Stimulated activated naive CD8-positive, alpha-beta T cell treated with anti-CD3 and anti-CD28 coated beads, Interleukin-15, Interleukin-2, amounts not matched to agents 100 ng/mL and 50 ng/mL, for 24 hours (primary cell): ENCODE results near the gene GET4.

Source experiments
- H3K27ac Mint-ChIP-seq: one replicate; pipeline ENCODE4 v1.8.0; 2021; ENCODE audit warnings: mild to moderate bottlenecking, mixed read lengths
- H3K27me3 Mint-ChIP-seq: one replicate; pipeline ENCODE4 v1.8.0; 2021; ENCODE audit warnings: mixed read lengths
- H3K36me3 Mint-ChIP-seq: one replicate; pipeline ENCODE4 v1.8.0; 2021; ENCODE audit warnings: low read depth, mixed read lengths
- H3K4me1 Mint-ChIP-seq: one replicate; pipeline ENCODE4 v1.8.0; 2021; ENCODE audit warnings: low read depth, mixed read lengths
- H3K4me3 Mint-ChIP-seq: one replicate; pipeline ENCODE4 v1.8.0; 2021; ENCODE audit warnings: mild to moderate bottlenecking, mixed read lengths
- H3K9me3 Mint-ChIP-seq: one replicate; pipeline ENCODE4 v1.8.0; 2021; ENCODE audit warnings: mixed read lengths

GET4 gene

DNA sequence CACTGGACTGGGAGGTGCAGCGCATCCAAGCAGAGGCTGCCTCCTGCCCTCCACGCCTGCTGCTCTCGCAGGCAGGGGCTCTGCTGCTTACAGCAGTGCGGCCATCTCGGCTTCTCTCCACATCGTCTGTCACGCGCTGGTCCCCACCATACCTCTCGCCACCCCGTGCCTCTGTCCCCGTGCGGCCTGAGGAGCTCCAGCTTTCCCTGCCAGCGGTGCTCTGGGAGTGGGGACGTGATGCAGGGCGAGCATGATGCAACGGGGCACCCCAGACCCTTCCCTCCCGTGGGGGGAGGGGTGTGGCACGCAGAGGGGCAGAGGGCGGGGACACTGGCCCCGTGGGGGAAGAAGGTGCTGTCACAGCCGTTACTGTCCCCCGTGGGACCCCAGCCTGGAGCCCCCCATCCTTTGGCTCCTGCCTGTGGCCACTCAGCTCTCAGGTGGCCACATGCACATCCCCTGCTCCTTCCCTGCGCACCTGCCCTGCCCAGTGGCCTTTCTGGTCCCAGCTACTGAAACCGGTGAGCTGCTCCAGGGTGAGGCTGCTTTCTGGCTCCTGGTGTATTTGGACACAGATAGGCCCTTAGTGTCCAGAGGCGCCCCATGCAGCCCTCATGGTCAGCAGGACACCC, 9.0 kb downstream of the GET4 start:
- Mint-ChIP-seq H3K27me3 (no peaks in the 10 kb centered on the region), H3K27ac (no peak overlapping the region), H3K36me3 (peaks cover 9% of the 10 kb centered on the region), H3K9me3 (no peaks in the 10 kb centered on the region), H3K4me1 (peaks cover 10% of the 10 kb centered on the region), H3K4me3 (no peak overlapping the region)

- Mint-ChIP-seq H3K36me3 (peaks cover 13% of the 10 kb centered on the region), H3K27me3 (no peaks in the 10 kb centered on the region), H3K9me3 (no peaks in the 10 kb centered on the region)
Observed at GRCh38 chr7:885893-886625, 9.7 kb downstream of the GET4 start.

DNA sequence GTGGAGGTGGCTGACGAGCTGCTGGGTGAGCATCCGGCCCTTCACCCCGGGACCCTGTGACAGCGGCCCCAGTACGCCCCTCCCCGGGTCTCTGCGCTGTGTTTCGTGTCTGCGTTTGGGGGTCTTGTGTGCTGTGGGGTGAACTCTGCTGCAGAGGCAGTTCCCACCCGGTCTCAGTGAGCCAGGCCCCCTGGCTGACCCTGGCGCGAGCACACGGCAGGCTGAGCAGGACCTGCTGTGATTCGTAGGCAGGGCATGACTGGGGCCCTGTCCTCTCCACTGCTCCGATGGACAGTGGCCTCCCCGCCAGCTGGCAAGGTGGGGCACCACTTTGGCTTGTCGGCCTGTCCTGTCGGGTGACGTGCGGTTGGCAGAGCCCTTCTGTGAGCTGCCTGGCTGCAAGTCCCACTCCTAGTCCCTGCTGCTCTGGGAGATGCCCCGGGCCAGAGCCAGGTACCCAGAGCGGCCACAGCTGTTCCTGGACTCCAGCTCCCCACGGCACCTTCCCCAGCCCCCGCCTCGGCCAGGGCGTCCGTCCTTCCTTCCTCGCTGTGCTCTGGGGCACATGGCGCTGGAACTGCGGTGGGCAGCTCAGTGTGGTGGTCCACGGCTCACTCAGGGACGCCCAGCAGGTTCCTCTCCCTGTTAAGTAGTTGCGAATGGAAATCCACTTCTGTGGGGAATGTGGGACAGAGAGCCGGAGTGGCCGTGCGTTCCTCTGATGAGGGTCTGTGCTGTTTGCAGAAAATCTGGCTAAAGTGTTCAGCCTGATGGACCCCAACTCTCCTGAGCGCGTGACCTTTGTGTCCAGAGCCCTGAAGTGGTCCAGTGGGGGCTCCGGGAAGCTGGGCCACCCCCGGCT, 10.5 kb downstream of the GET4 start:
- H3K27ac Mint-ChIP-seq = no peak overlapping the region
- peaks cover 11% of the 10 kb centered on the region for H3K36me3 Mint-ChIP-seq
- peaks cover 7% of the 10 kb centered on the region for H3K4me1 Mint-ChIP-seq
- H3K4me3 Mint-ChIP-seq = no peak overlapping the region
- no peaks in the 10 kb centered on the region for H3K27me3 Mint-ChIP-seq
- H3K9me3 Mint-ChIP-seq = no peaks in the 10 kb centered on the region

More at GRCh38 chr7:885893-886625, 9.7 kb downstream of the GET4 start:
- Mint-ChIP-seq H3K4me3 (no peak overlapping the region), H3K4me1 (peaks cover 10% of the 10 kb centered on the region), H3K27ac (no peak overlapping the region)

DNA sequence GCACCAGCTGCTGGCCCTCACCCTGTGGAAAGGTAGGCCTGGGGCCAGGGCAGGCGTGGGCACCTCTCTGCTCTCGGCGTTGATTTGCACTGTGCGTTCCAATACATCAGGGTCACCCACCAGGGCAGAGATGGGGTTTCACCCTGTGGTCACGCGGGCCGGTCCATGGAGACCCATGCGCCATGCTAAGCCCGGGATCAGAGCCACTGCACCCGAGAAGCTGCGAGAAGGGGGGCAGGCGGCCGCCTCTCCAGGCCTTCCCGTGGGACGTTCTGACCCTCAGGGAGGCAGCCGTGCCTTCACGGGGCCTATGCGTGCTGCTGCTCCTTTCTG, 11.1 kb downstream of the GET4 start:
- Mint-ChIP-seq H3K9me3 (no peaks in the 10 kb centered on the region), H3K4me3 (no peak overlapping the region), H3K27me3 (no peaks in the 10 kb centered on the region), H3K27ac (no peak overlapping the region), H3K4me1 (peaks cover 3% of the 10 kb centered on the region), H3K36me3 (peaks cover 12% of the 10 kb centered on the region)

GRCh38 chr7:888081-889024, 12.0 kb downstream of the GET4 start:
- no peaks in the 10 kb centered on the region for H3K9me3 Mint-ChIP-seq
- no peaks in the 10 kb centered on the region for H3K27me3 Mint-ChIP-seq
- H3K4me3 Mint-ChIP-seq = no peak overlapping the region
- no peak overlapping the region for H3K27ac Mint-ChIP-seq
- H3K36me3 Mint-ChIP-seq = peaks cover 21% of the 10 kb centered on the region
- peaks cover under 1% of the 10 kb centered on the region for H3K4me1 Mint-ChIP-seq

DNA sequence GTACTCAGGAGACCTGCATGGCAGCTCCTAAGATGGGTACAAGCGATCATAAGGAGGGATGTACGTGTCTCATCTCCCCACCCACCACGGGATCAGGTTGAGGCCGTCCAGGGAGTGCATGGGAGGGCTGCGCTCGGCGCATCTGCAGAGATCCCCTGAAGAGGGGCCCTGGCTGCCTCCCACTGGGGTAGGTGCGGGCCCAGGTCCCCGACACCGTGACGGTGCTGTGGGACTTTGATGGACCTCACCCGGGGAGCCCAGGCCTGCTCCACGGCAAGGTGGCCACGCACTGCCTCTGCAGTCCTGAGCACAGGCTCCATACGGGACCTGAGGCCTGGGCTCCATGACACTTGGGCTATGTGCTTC, 12.7 kb downstream of the GET4 start:
- H3K4me3 Mint-ChIP-seq = no peak overlapping the region
- no peak overlapping the region for H3K27ac Mint-ChIP-seq
- H3K4me1 Mint-ChIP-seq = no peaks in the 10 kb centered on the region
- no peaks in the 10 kb centered on the region for H3K27me3 Mint-ChIP-seq
- H3K36me3 Mint-ChIP-seq = peaks cover 28% of the 10 kb centered on the region
- no peaks in the 10 kb centered on the region for H3K9me3 Mint-ChIP-seq

DNA sequence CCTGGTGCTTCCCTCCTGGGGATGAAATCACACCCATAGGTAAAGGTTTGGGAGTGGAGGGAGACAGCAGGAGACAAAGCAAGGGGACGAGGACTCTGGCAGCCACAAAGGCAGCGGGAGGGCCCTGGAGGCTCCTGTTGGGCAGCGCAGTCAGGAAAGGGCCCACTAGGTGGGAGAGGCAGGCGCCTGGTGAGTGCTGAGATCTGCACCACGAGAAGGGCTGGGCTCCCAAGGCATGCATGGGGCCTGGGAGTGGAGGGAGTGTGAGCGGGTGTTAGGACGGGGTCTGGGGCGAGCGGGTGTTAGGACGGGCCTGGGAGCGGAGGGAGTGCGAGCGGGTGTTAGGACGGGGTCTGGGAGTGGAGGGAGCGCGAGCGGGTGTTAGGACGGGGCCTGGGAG, 13.0 kb downstream of the GET4 start:
- Mint-ChIP-seq H3K4me3 (no peak overlapping the region), H3K36me3 (peaks cover 32% of the 10 kb centered on the region), H3K4me1 (no peaks in the 10 kb centered on the region)

DNA sequence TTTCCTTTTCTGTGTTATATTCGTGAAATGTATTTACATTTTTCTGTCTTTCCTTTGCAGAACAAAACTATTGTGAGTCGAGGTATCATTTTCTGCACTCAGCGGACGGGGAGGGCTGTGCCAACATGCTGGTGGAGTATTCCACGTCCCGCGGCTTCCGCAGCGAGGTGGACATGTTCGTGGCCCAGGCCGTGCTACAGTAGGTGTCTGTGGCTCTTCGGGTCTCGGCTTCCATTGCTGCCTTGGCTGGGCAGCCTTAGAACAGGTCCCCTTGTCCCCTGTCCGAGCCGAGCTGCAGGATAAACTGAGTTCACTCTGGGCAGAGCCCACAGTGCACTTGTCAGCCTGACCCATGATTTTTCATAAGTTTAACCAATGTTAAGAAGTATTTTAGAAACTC, 14.5 kb downstream of the GET4 start:
- Mint-ChIP-seq H3K27ac (peak overlapping the region; percentile 16), H3K4me3 (no peak overlapping the region), H3K9me3 (no peaks in the 10 kb centered on the region), H3K36me3 (peaks cover 39% of the 10 kb centered on the region), H3K27me3 (no peaks in the 10 kb centered on the region), H3K4me1 (no peaks in the 10 kb centered on the region)

More for the DNA sequence above, 13.0 kb downstream of the GET4 start:
- H3K27ac Mint-ChIP-seq = no peak overlapping the region
- H3K9me3 Mint-ChIP-seq = no peaks in the 10 kb centered on the region
- H3K27me3 Mint-ChIP-seq = no peaks in the 10 kb centered on the region

DNA sequence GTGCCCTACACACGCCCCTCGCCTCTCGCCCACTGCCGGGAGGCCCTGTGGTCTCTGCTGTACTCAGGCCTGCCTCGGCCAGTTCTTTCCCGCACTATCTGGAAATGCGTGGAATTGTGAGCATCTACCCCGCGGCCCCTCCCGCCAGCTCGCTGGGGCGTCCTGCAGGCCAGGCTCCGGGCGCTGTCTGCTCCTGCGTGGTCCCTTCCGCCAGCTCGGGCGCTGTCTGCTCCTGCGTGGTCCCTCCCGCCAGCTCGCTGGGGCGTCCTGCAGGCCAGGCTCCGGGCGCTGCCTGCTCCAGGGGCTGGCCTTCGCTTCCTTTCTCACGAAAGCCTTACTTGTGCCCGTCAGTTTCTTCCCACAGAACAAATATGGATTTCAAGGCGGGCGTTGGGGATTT, 14.9 kb downstream of the GET4 start:
- Mint-ChIP-seq H3K4me1 (no peaks in the 10 kb centered on the region), H3K27me3 (no peaks in the 10 kb centered on the region), H3K36me3 (peaks cover 43% of the 10 kb centered on the region), H3K4me3 (no peak overlapping the region), H3K9me3 (no peaks in the 10 kb centered on the region), H3K27ac (no peak overlapping the region)

DNA sequence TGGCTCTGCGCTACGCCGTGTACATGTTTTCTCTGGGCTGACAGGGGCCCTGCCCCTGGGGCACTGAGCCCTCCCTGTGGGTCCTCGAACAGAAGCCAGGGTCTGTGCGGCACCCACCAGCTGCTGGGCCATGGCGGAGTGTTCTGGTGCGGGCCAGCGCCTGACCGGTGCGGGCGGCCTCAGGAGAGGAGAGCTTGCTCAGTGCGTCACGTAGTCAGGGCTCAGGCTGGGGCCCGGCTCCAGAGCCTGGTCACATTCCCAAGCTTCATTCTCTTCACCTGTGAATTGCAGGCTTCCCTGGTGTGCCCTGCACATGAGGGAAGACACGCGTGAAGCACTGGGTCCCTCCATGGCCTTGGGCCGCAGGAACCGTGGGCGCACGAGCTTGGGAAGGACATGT, 15.5 kb downstream of the GET4 start:
- Mint-ChIP-seq H3K4me3 (no peak overlapping the region), H3K27ac (no peak overlapping the region), H3K36me3 (peaks cover 45% of the 10 kb centered on the region), H3K9me3 (no peaks in the 10 kb centered on the region), H3K4me1 (no peaks in the 10 kb centered on the region), H3K27me3 (no peaks in the 10 kb centered on the region)

- Mint-ChIP-seq H3K27ac (peak overlapping the region; percentile 36), H3K9me3 (no peaks in the 10 kb centered on the region), H3K4me1 (no peaks in the 10 kb centered on the region), H3K36me3 (peaks cover 48% of the 10 kb centered on the region), H3K4me3 (no peak overlapping the region), H3K27me3 (no peaks in the 10 kb centered on the region)
Observed at GRCh38 chr7:892648-893593, 16.6 kb downstream of the GET4 start.

DNA sequence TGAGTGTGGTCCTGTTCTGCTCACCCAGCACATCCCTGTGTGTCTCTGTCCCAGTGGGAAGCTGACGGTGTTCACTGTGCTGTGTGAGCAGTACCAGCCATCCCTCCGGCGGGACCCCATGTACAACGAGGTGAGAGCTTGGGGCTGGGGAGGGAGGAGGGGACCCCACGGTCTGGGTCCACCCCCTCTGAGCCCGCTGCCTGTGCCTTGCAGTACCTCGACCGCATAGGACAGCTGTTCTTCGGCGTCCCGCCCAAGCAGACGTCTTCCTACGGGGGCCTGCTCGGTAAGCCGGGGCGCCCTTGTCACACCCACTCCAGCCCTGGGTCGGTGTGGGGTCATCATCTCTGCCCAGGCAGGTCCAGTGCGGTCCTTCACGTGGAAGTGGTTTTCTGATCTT, 17.3 kb downstream of the GET4 start:
- Mint-ChIP-seq H3K27ac (no peak overlapping the region), H3K4me1 (no peaks in the 10 kb centered on the region), H3K4me3 (no peak overlapping the region), H3K27me3 (no peaks in the 10 kb centered on the region), H3K36me3 (peaks cover 48% of the 10 kb centered on the region), H3K9me3 (no peaks in the 10 kb centered on the region)

DNA sequence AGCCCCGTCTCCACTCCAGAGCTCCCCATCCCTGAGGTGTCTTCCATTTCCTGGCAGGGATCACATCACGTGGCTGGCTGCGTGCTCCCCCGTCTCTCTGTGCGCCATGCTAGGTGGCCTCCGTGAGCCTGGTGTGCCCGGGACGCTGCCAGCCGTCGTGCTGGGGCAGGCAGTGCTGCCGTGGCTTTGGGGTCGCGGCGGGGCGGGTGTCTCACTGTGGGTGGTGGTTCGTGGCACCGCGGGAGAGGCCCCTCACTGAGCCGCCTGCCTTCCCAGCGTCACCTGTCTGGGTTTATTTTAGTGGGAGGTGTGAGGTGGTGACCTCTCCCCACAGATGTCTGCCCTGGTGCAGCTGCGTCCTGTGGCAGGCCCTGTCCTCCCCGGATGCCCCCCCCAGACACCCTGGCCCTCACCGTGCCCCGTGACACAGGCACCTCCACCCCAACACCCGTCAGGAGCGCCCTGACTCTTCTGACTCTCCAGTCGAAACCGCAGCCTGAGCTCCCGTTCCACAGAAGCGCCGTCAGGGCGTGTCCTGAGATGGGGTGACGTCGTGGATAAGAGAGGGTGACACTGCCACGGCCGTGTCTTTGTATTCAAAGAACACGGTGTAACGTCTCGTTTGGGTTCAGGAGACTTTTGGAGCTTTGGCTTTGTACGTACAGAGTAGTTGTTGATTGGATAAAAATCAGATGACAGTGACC, 18.0 kb downstream of the GET4 start:
- Mint-ChIP-seq H3K4me1 (no peaks in the 10 kb centered on the region), H3K4me3 (no peak overlapping the region), H3K36me3 (peaks cover 45% of the 10 kb centered on the region), H3K9me3 (no peaks in the 10 kb centered on the region), H3K27me3 (no peaks in the 10 kb centered on the region), H3K27ac (no peak overlapping the region)
